Ascending aorta (tissue), 2 donors: Measurements from ENCODE around the gene LYST. TPM values are rescaled to one million over a fixed set of nuclear protein-coding genes. Genes with fewer than 3 reads are reported as not detected.

Experiments
- DNase-seq, 2 donors: peaks; one replicate each; pipeline ENCODE4 v3.0.0-alpha.2; 2019; ENCODE audit warnings: low spot score in 2 of 2
- H3K27ac ChIP-seq, 2 donors: fragments of 200-600 bp; sonication (generic); one replicate each; pipeline ENCODE4 v1.5.1; 2016 to 2017; ENCODE audit warnings: mild to moderate bottlenecking in 1 of 2
- H3K27me3 ChIP-seq: fragments of 200-600 bp; sonication (generic); one replicate; pipeline ENCODE4 v1.5.1; 2017
- H3K36me3 ChIP-seq, 2 donors: fragments of 200-600 bp; sonication (generic); one replicate each; pipeline ENCODE4 v1.5.1; 2016
- H3K4me1 ChIP-seq, 2 donors: fragments of 200-600 bp; sonication (generic); one replicate each; pipeline ENCODE4 v1.5.1; 2016 to 2017; ENCODE audit warnings: mild to moderate bottlenecking in 1 of 2
- H3K4me3 ChIP-seq, 2 donors: fragments of 200-600 bp; sonication (generic); one replicate each; pipeline ENCODE4 v1.5.1; 2016 to 2017; ENCODE audit warnings: mild to moderate bottlenecking in 1 of 2
- H3K9me3 ChIP-seq, 2 donors: fragments of 200-600 bp; sonication (generic); one replicate each; pipeline ENCODE4 v1.5.1; 2016
- CTCF ChIP-seq, 3 experiments: fragments of 200-600 bp in 2 of 3; fragments of 450-650 bp in 1 of 3; sonication (generic) in 2 of 3; IDR thresholded peaks; one replicate each; pipeline ENCODE4 v1.5.1; 2016 to 2019; ENCODE audit warnings: antibody characterized with exemption in 3 of 3, mild to moderate bottlenecking in 1 of 3, moderate library complexity in 1 of 3
- intact Hi-C: fragments of 100-400 bp; cut with DNase I; formaldehyde crosslinking; loops from one replicate; pipeline ENCODE4 v1.15.1; 2023
- total RNA-seq: library from RNA; depleted of rRNA; stranded (reverse); fragments of >200 nt; gene quantifications from one replicate; pipeline ENCODE4 v1.1.0, GENCODE V29; 2016

Gene LYST
- total RNA-seq, 1 donor from 2014 or later, result 169 TPM

- Histone ChIP-seq H3K4me3 (no peak overlapping the region), H3K27ac (no peak overlapping the region), H3K36me3 (peaks cover 27 to 73% of the 10 kb centered on the region in 2 donors), H3K27me3 (no peaks in the 10 kb centered on the region), H3K4me1 (no peaks in the 10 kb centered on the region), H3K9me3 (no peaks in the 10 kb centered on the region)
- intact Hi-C loops, result no loop called here
- TF ChIP-seq CTCF (IDR thresholded peaks at IDR 0.05), result no peak
- DNase-seq, result no peak
Measured at GRCh38 chr1:235722858-235723257, 143.8 kb downstream of the LYST start.

GRCh38 chr1:235721982-235722381 lies 144.7 kb downstream of the LYST start:
- no peak for TF ChIP-seq CTCF (IDR thresholded peaks at IDR 0.05)
- H3K36me3 ChIP-seq, result peaks cover 29 to 74% of the 10 kb centered on the region in 2 donors

GRCh38 chr1:235720544-235720943 lies 146.2 kb downstream of the LYST start:
- H3K4me1 ChIP-seq, result no peaks in the 10 kb centered on the region
- H3K4me3 ChIP-seq, result no peak overlapping the region
- no peak for DNase-seq
- no peak for TF ChIP-seq CTCF (IDR thresholded peaks at IDR 0.05)
- H3K36me3 ChIP-seq, result peaks cover 33 to 85% of the 10 kb centered on the region in 2 donors
- no peaks in the 10 kb centered on the region for H3K9me3 ChIP-seq
- intact Hi-C loops, result no loop called here
- no peaks in the 10 kb centered on the region for H3K27me3 ChIP-seq
- H3K27ac ChIP-seq, result no peak overlapping the region

More at GRCh38 chr1:235721982-235722381, 144.7 kb downstream of the LYST start:
- H3K9me3 ChIP-seq, result no peaks in the 10 kb centered on the region
- intact Hi-C loops, result no loop called here
- H3K27ac ChIP-seq, result no peak overlapping the region
- no peak overlapping the region for H3K4me3 ChIP-seq
- H3K4me1 ChIP-seq, result no peaks in the 10 kb centered on the region
- H3K27me3 ChIP-seq, result no peaks in the 10 kb centered on the region
- DNase-seq, result no peak

GRCh38 chr1:235714205-235714897 lies 152.4 kb downstream of the LYST start:
- intact Hi-C loops, result no loop called here
- H3K4me3 ChIP-seq, result no peak overlapping the region
- no peaks in the 10 kb centered on the region for H3K4me1 ChIP-seq
- no peak for TF ChIP-seq CTCF (IDR thresholded peaks at IDR 0.05)
- no peak for DNase-seq
- no peak overlapping the region for H3K27ac ChIP-seq
- no peaks in the 10 kb centered on the region for H3K9me3 ChIP-seq
- H3K27me3 ChIP-seq, result no peaks in the 10 kb centered on the region
- peaks cover 28 to 62% of the 10 kb centered on the region in 2 donors for H3K36me3 ChIP-seq

GRCh38 chr1:235712812-235713211 lies 153.9 kb downstream of the LYST start:
- intact Hi-C loops, result no loop called here
- peaks cover 25 to 63% of the 10 kb centered on the region in 2 donors for H3K36me3 ChIP-seq

More at GRCh38 chr1:235712812-235713211, 153.9 kb downstream of the LYST start:
- no peak for TF ChIP-seq CTCF (IDR thresholded peaks at IDR 0.05)
- H3K27ac ChIP-seq, result no peak overlapping the region
- no peak for DNase-seq
- no peaks in the 10 kb centered on the region for H3K9me3 ChIP-seq
- no peaks in the 10 kb centered on the region for H3K4me1 ChIP-seq
- H3K4me3 ChIP-seq, result no peak overlapping the region
- H3K27me3 ChIP-seq, result no peaks in the 10 kb centered on the region
